HepG2 (cell line): ENCODE results near the gene TIMM23. TPM values are rescaled to one million over a fixed set of nuclear protein-coding genes. Genes with fewer than 3 reads are reported as not detected.

Source experiments
- HNRNPL ChIP-seq: fragments of 200-400 bp; formaldehyde crosslinking; IDR thresholded peaks from 2 replicates; pipeline ENCODE4 v1.6.1; 2017; ENCODE audit warnings: mild to moderate bottlenecking, low read depth, low read length
- MEF2D ChIP-seq: sonication (generic); formaldehyde crosslinking; IDR thresholded peaks from 2 replicates; pipeline ENCODE4 v1.5.1; 2020; ENCODE audit warnings: mild to moderate bottlenecking, missing genetic modification reagents
- RFXAP ChIP-seq: sonication (generic); formaldehyde crosslinking; IDR thresholded peaks from 2 replicates; pipeline ENCODE4 v1.4.0; 2020; ENCODE audit warnings: missing genetic modification reagents, borderline replicate concordance
- SIX1 ChIP-seq: sonication (generic); formaldehyde crosslinking; IDR thresholded peaks from 2 replicates; pipeline ENCODE4 v1.4.0; 2020; ENCODE audit warnings: missing genetic modification reagents, borderline replicate concordance
- SNAPC2 ChIP-seq: sonication (generic); formaldehyde crosslinking; IDR thresholded peaks from 2 replicates; pipeline ENCODE4 v1.8.1; 2022; ENCODE audit warnings: mild to moderate bottlenecking, missing genetic modification reagents
- STAG1 ChIP-seq: sonication (generic); formaldehyde crosslinking; IDR thresholded peaks from 2 replicates; pipeline ENCODE4 v1.4.0; 2020; ENCODE audit warnings: missing genetic modification reagents
- ZNF180 ChIP-seq: sonication (generic); formaldehyde crosslinking; IDR thresholded peaks from 2 replicates; pipeline ENCODE4 v1.4.0; 2020; ENCODE audit warnings: low read depth, missing genetic modification reagents, borderline replicate concordance
- ZNF232 ChIP-seq: sonication (generic); formaldehyde crosslinking; IDR thresholded peaks from 2 replicates; pipeline ENCODE4 v1.4.0; 2020; ENCODE audit warnings: missing genetic modification reagents, borderline replicate concordance
- ZNF430 ChIP-seq: sonication (generic); formaldehyde crosslinking; IDR thresholded peaks from 2 replicates; pipeline ENCODE4 v1.9.0; 2021; ENCODE audit warnings: mild to moderate bottlenecking, missing genetic modification reagents
- ZNF644 ChIP-seq: IDR thresholded peaks from 2 replicates; pipeline ENCODE4 v1.6.1; 2016; ENCODE audit warnings: low read depth
- ZNF766 ChIP-seq: sonication (generic); formaldehyde crosslinking; IDR thresholded peaks from 2 replicates; pipeline ENCODE4 v1.5.0; 2020; ENCODE audit warnings: missing genetic modification reagents, borderline replicate concordance
- polyA plus RNA-seq, 8 experiments: library from polyadenylated mRNA; depleted of rRNA in 3 of 8; stranded (reverse) in 7 of 8; unstranded in 1 of 8; fragments of >200 nt; fragmentation: Illumina TruSeq in 4 of 8; extraction: Trizol in 4 of 8; gene quantifications; 2 replicates each; pipeline versions ENCODE4 v1.2.1 to v1.2.3, GENCODE V29; 2011 to 2016; ENCODE audit warnings: low read depth in 4 of 8, missing spikeins in 1 of 8, mixed read lengths in 1 of 8; ENCODE audit not compliant: insufficient read depth in 1 of 8
- total RNA-seq, 5 experiments: library from RNA; depleted of rRNA; stranded (reverse); fragments of >200 nt; fragmentation: Illumina TruSeq; extraction: Trizol; gene quantifications; 2 replicates each; pipeline ENCODE4 v1.2.3, GENCODE V29; 2016; ENCODE audit warnings: low read depth in 1 of 5
- TF ChIP-seq, protein P1 (sequence below): sonication (generic); formaldehyde crosslinking; IDR thresholded peaks from 2 replicates; pipeline ENCODE4 v1.5.0; 2020; ENCODE audit warnings: mild to moderate bottlenecking, missing genetic modification reagents, borderline replicate concordance
- TF ChIP-seq, protein P2 (sequence below): sonication (generic); formaldehyde crosslinking; IDR thresholded peaks from 2 replicates; pipeline ENCODE4 v1.8.0; 2023; ENCODE audit warnings: mild to moderate bottlenecking, missing genetic modification reagents
- TF ChIP-seq, protein P3 (sequence below): sonication (generic); formaldehyde crosslinking; IDR thresholded peaks from 2 replicates; pipeline ENCODE4 v1.4.0; 2020; ENCODE audit warnings: missing genetic modification reagents
- TF ChIP-seq, protein P4 (sequence below): sonication (generic); formaldehyde crosslinking; IDR thresholded peaks from 2 replicates; pipeline ENCODE4 v1.4.0; 2020; ENCODE audit warnings: missing genetic modification reagents

TIMM23 gene
- total and polyA plus RNA-seq, 2 of the 13 experiments (the other 11 are each of a cell fraction or from before 2014, with no cell fraction given): 80.2 to 98.6 TPM

DNA sequence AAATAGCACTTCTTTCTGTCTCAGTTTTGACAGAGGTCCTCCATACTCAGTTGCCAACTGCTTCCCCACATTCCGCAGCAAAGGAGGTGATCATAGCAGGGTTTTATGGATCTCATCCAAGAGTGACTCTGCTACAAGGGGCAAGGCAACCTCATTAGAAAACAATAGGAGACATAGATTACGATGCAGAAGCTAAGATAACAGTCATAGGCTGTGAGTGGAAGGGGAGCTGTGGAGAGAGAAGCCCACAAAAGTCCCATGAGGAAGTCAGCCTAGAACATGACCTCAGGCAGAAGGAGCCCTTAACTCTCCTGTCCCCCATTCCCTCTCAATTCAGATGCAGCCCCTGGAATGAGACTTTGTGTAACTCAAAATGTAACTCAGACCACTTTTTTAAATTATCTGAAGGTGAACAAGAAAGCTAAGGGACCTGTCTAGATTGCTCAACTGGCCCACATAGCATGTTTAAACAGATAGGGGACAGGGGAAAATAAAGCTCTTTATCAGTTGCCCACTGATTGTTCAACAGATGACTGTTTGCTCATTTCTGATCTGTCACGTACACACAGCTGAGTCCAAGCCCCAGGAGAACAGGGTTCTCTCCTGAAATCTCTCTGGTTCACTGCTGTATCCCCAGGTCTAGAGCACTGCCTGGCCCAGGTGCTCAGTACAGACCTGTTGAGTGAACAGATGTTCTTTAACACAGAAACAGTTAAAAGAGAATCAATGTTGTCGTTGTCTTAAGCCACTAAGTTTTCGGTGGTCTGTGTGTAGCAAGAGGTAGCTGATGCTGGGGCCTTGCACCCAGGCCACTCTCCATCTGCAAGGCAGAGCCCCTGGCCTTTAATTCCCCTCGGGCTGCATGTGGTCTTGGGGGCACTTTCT is 59.6 kb downstream of the TIMM23 start (continued):
- TF ChIP-seq, protein P1, sequence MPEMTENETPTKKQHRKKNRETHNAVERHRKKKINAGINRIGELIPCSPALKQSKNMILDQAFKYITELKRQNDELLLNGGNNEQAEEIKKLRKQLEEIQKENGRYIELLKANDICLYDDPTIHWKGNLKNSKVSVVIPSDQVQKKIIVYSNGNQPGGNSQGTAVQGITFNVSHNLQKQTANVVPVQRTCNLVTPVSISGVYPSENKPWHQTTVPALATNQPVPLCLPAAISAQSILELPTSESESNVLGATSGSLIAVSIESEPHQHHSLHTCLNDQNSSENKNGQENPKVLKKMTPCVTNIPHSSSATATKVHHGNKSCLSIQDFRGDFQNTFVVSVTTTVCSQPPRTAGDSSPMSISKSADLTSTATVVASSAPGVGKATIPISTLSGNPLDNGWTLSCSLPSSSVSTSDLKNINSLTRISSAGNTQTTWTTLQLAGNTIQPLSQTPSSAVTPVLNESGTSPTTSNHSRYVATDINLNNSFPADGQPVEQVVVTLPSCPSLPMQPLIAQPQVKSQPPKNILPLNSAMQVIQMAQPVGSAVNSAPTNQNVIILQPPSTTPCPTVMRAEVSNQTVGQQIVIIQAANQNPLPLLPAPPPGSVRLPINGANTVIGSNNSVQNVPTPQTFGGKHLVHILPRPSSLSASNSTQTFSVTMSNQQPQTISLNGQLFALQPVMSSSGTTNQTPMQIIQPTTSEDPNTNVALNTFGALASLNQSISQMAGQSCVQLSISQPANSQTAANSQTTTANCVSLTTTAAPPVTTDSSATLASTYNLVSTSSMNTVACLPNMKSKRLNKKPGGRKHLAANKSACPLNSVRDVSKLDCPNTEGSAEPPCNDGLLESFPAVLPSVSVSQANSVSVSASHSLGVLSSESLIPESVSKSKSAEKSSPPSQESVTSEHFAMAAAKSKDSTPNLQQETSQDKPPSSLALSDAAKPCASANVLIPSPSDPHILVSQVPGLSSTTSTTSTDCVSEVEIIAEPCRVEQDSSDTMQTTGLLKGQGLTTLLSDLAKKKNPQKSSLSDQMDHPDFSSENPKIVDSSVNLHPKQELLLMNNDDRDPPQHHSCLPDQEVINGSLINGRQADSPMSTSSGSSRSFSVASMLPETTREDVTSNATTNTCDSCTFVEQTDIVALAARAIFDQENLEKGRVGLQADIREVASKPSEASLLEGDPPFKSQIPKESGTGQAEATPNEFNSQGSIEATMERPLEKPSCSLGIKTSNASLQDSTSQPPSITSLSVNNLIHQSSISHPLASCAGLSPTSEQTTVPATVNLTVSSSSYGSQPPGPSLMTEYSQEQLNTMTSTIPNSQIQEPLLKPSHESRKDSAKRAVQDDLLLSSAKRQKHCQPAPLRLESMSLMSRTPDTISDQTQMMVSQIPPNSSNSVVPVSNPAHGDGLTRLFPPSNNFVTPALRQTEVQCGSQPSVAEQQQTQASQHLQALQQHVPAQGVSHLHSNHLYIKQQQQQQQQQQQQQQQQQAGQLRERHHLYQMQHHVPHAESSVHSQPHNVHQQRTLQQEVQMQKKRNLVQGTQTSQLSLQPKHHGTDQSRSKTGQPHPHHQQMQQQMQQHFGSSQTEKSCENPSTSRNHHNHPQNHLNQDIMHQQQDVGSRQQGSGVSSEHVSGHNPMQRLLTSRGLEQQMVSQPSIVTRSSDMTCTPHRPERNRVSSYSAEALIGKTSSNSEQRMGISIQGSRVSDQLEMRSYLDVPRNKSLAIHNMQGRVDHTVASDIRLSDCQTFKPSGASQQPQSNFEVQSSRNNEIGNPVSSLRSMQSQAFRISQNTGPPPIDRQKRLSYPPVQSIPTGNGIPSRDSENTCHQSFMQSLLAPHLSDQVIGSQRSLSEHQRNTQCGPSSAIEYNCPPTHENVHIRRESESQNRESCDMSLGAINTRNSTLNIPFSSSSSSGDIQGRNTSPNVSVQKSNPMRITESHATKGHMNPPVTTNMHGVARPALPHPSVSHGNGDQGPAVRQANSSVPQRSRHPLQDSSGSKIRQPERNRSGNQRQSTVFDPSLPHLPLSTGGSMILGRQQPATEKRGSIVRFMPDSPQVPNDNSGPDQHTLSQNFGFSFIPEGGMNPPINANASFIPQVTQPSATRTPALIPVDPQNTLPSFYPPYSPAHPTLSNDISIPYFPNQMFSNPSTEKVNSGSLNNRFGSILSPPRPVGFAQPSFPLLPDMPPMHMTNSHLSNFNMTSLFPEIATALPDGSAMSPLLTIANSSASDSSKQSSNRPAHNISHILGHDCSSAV (CRISPR knock-in tag): no peak
- TF ChIP-seq, protein P2, sequence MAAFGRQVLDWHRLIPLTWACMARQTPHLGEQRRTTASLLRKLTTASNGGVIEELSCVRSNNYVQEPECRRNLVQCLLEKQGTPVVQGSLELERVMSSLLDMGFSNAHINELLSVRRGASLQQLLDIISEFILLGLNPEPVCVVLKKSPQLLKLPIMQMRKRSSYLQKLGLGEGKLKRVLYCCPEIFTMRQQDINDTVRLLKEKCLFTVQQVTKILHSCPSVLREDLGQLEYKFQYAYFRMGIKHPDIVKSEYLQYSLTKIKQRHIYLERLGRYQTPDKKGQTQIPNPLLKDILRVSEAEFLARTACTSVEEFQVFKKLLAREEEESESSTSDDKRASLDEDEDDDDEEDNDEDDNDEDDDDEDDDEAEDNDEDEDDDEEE (CRISPR knock-in tag): no peak
- TF ChIP-seq ZNF180 (CRISPR knock-in tag) (no peak), MEF2D (peak; percentile 92), RFXAP (CRISPR knock-in tag) (0 out of 2 replicates have a peak, but pooled peaks have one; percentile 24), HNRNPL (no peak), ZNF644 (peak; percentile 14; the same call in 1 of the 2 replicates), SIX1 (CRISPR knock-in tag) (peak; percentile 77; the same call in 1 of the 2 replicates), ZNF232 (peak; percentile 79; the same call in 1 of the 2 replicates), ZNF430 (CRISPR knock-in tag) (no peak), SNAPC2 (CRISPR knock-in tag) (peak; percentile 57; the same call in 1 of the 2 replicates), ZNF766 (CRISPR knock-in tag) (0 out of 2 replicates have a peak, but pooled peaks have one; percentile 35), STAG1 (CRISPR knock-in tag) (0 out of 2 replicates have a peak, but pooled peaks have one; percentile 17)
- TF ChIP-seq, protein P3, sequence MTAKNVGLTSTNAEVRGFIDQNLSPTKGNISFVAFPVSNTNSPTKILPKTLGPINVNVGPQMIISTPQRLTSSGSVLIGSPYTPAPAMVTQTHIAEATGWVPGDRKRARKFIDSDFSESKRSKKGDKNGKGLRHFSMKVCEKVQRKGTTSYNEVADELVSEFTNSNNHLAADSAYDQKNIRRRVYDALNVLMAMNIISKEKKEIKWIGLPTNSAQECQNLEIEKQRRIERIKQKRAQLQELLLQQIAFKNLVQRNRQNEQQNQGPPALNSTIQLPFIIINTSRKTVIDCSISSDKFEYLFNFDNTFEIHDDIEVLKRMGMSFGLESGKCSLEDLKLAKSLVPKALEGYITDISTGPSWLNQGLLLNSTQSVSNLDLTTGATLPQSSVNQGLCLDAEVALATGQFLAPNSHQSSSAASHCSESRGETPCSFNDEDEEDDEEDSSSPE (CRISPR knock-in tag): peak; percentile 57; the same call in 1 of the 2 replicates
- TF ChIP-seq, protein P4, sequence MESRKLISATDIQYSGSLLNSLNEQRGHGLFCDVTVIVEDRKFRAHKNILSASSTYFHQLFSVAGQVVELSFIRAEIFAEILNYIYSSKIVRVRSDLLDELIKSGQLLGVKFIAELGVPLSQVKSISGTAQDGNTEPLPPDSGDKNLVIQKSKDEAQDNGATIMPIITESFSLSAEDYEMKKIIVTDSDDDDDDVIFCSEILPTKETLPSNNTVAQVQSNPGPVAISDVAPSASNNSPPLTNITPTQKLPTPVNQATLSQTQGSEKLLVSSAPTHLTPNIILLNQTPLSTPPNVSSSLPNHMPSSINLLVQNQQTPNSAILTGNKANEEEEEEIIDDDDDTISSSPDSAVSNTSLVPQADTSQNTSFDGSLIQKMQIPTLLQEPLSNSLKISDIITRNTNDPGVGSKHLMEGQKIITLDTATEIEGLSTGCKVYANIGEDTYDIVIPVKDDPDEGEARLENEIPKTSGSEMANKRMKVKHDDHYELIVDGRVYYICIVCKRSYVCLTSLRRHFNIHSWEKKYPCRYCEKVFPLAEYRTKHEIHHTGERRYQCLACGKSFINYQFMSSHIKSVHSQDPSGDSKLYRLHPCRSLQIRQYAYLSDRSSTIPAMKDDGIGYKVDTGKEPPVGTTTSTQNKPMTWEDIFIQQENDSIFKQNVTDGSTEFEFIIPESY (CRISPR knock-in tag): no peak
